Left ventricle myocardium inferior (tissue), 1 donor: Measurements from ENCODE around the gene NCKAP5. TPM values are rescaled to one million over a fixed set of nuclear protein-coding genes. Genes with fewer than 3 reads are reported as not detected.

Experiments used
- DNase-seq: peaks from one replicate; pipeline ENCODE4 v3.0.0-alpha.2; 2020
- H3K27ac ChIP-seq: fragments of 200-600 bp; replicated peaks from 2 replicates; pipeline ENCODE4 v1.8.0; 2021
- H3K27me3 ChIP-seq: fragments of 200-600 bp; 2 replicates; pipeline ENCODE4 v1.8.0; 2021; ENCODE audit warnings: low read depth
- H3K36me3 ChIP-seq: fragments of 200-600 bp; 2 replicates; pipeline ENCODE4 v1.8.0; 2021
- H3K4me1 ChIP-seq: fragments of 200-600 bp; 2 replicates; pipeline ENCODE4 v1.8.0; 2021
- H3K4me3 ChIP-seq: fragments of 200-600 bp; 2 replicates; pipeline ENCODE4 v1.8.0; 2021; ENCODE audit warnings: mild to moderate bottlenecking, moderate library complexity
- H3K9me3 ChIP-seq: fragments of 200-600 bp; replicated peaks from 2 replicates; pipeline ENCODE4 v1.8.0; 2021
- CTCF ChIP-seq: fragments of 200-600 bp; IDR thresholded peaks from 2 replicates; pipeline ENCODE4 v1.8.0; 2021; ENCODE audit warnings: antibody characterized with exemption, mild to moderate bottlenecking, borderline replicate concordance
- intact Hi-C: fragments of 100-400 bp; cut with micrococcal nuclease; formaldehyde crosslinking; loops from one replicate; pipeline ENCODE4 v1.11.0; 2022
- total RNA-seq: library from RNA; stranded (reverse); fragmentation: NEBNext Ultra II Directional; extraction: Animal tissue kit (Norgen Biotek cat#: 25700); gene quantifications from one replicate; pipeline ENCODE4 v1.2.1, GENCODE V29; 2021
- donor health status: DM: no; HTN: yes; CAD: no; lungs with severe emphysema.

NCKAP5 gene
- total RNA-seq, 1 donor from 2014 or later = 6.0 TPM

- DNase-seq = no peak
- no peaks in the 10 kb centered on the region for H3K36me3 ChIP-seq
- no peaks in the 10 kb centered on the region for H3K4me1 ChIP-seq
- H3K9me3 ChIP-seq = no peaks in the 10 kb centered on the region
- H3K27ac ChIP-seq = no peak overlapping the region
- no peaks in the 10 kb centered on the region for H3K27me3 ChIP-seq
- TF ChIP-seq CTCF = no peak
- intact Hi-C loops = no loop called here
- no peak overlapping the region for H3K4me3 ChIP-seq
These were observed 870.6 kb downstream of the NCKAP5 start for GRCh38 chr2:132697556-132698205.

GRCh38 chr2:132692816-132693215 lies 875.4 kb downstream of the NCKAP5 start:
- Histone ChIP-seq H3K9me3 (no peaks in the 10 kb centered on the region), H3K27ac (no peak overlapping the region), H3K36me3 (no peaks in the 10 kb centered on the region), H3K4me1 (no peaks in the 10 kb centered on the region), H3K4me3 (no peak overlapping the region), H3K27me3 (no peaks in the 10 kb centered on the region)
- DNase-seq = no peak
- intact Hi-C loops = no loop called here
- TF ChIP-seq CTCF = no peak

GRCh38 chr2:132691556-132691955 lies 876.7 kb downstream of the NCKAP5 start:
- no peak overlapping the region for H3K27ac ChIP-seq
- H3K9me3 ChIP-seq = no peaks in the 10 kb centered on the region
- intact Hi-C loops = no loop called here
- no peaks in the 10 kb centered on the region for H3K27me3 ChIP-seq
- DNase-seq = no peak
- no peaks in the 10 kb centered on the region for H3K4me1 ChIP-seq
- H3K36me3 ChIP-seq = no peaks in the 10 kb centered on the region
- H3K4me3 ChIP-seq = no peak overlapping the region
- TF ChIP-seq CTCF = no peak

GRCh38 chr2:132690664-132691303 lies 877.5 kb downstream of the NCKAP5 start:
- intact Hi-C loops = no loop called here
- Histone ChIP-seq H3K4me1 (no peaks in the 10 kb centered on the region), H3K27ac (no peak overlapping the region), H3K27me3 (no peaks in the 10 kb centered on the region), H3K9me3 (no peaks in the 10 kb centered on the region), H3K4me3 (no peak overlapping the region), H3K36me3 (no peaks in the 10 kb centered on the region)
- DNase-seq = no peak
- TF ChIP-seq CTCF = no peak

GRCh38 chr2:132681766-132682165 lies 886.5 kb downstream of the NCKAP5 start:
- TF ChIP-seq CTCF = no peak
- DNase-seq = no peak
- intact Hi-C loops = no loop called here
- no peak overlapping the region for H3K4me3 ChIP-seq
- H3K36me3 ChIP-seq = no peaks in the 10 kb centered on the region
- H3K9me3 ChIP-seq = no peaks in the 10 kb centered on the region
- H3K4me1 ChIP-seq = no peaks in the 10 kb centered on the region
- H3K27ac ChIP-seq = no peak overlapping the region
- H3K27me3 ChIP-seq = no peaks in the 10 kb centered on the region
